Parathyroid adenoma (tissue), 2 donors: ENCODE results near the gene EPC2.

Experiments
- H2AFZ ChIP-seq: fragments of 300-600 bp; sonication (generic); one replicate; pipeline ENCODE4 v1.7.0; 2017; ENCODE audit warnings: antibody characterized with exemption, mild to moderate bottlenecking
- H3K27ac ChIP-seq: fragments of 300-600 bp; sonication (generic); one replicate; pipeline ENCODE4 v1.7.0; 2017
- H3K27me3 ChIP-seq: fragments of 300-600 bp; sonication (generic); one replicate; pipeline ENCODE4 v1.7.0; 2017; ENCODE audit warnings: low read length; ENCODE audit not compliant: control insufficient read depth, insufficient read depth
- H3K36me3 ChIP-seq: fragments of 300-600 bp; sonication (generic); one replicate; pipeline ENCODE4 v1.7.0; 2017; ENCODE audit warnings: low read length; ENCODE audit not compliant: control insufficient read depth, insufficient read depth
- H3K4me1 ChIP-seq: fragments of 300-600 bp; sonication (generic); one replicate; pipeline ENCODE4 v1.7.0; 2017; ENCODE audit warnings: control low read depth
- H3K4me2 ChIP-seq: fragments of 300-600 bp; sonication (generic); one replicate; pipeline ENCODE4 v1.7.0; 2017; ENCODE audit warnings: low read length
- H3K4me3 ChIP-seq: fragments of 300-600 bp; sonication (generic); one replicate; pipeline ENCODE4 v1.7.0; 2017; ENCODE audit warnings: low read depth, low read length
- H3K79me2 ChIP-seq: fragments of 300-600 bp; sonication (generic); one replicate; pipeline ENCODE4 v1.7.0; 2017; ENCODE audit warnings: control low read depth
- H3K9ac ChIP-seq: fragments of 300-600 bp; sonication (generic); one replicate; pipeline ENCODE4 v1.7.0; 2017; ENCODE audit warnings: mild to moderate bottlenecking
- H3K9me3 ChIP-seq: fragments of 300-600 bp; sonication (generic); one replicate; pipeline ENCODE4 v1.7.0; 2017; ENCODE audit warnings: low read length; ENCODE audit not compliant: control insufficient read depth
- TF ChIP-seq, protein P1 (sequence below): fragments of 300-600 bp; sonication (generic); IDR thresholded peaks from one replicate; pipeline ENCODE4 v1.7.0; 2017; ENCODE audit warnings: antibody characterized with exemption, mild to moderate bottlenecking
- donor health status: primary hyperparathyroidism.

The EPC2 gene

DNA sequence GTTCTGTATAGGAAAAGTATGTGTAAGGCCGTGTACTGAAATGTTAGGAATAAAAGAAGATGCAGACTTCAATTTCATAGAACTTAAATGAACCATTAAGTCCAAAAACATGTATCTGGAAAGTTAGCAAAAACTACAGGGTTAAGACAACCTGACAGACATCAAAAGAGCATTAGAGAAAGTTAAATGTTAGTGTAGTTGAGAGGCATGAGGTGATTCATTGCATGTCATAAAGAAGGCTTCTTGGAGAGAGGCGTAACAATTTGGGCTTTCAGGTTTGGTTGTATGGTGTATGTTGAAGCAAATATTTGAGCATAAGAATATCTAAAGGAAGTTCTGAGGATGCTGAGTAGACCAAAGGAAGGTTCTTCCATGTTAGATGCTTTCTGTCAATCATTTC lies 6.3 kb downstream of the EPC2 start:
- no peaks in the 10 kb centered on the region for H3K27me3 ChIP-seq
- no peaks in the 10 kb centered on the region for H3K36me3 ChIP-seq

DNA sequence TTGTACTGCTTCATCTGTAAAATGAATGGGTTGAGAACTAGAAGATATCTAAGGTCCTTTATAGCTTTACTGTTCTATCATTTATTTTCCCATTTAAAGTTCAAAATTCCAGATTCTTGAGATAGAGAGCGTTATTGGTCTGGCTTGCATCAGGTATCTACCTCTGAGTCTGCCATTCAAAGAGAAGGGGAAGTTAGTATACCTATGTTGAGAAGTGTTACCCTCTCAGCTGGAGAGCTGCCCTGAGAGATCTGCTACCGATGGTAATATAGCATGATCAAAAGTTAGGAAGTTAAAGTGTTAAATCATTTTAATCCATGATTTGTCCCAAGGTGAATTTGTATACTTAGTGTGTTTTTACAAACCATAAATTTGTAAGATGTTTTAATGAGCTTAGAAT lies 7.4 kb downstream of the EPC2 start:
- Histone ChIP-seq H3K4me1 (peaks cover 4% of the 10 kb centered on the region), H3K4me3 (no peak overlapping the region), H3K27ac (no peak overlapping the region), H3K27me3 (no peaks in the 10 kb centered on the region), H3K36me3 (no peaks in the 10 kb centered on the region), H3K4me2 (no peak overlapping the region), H2AFZ (no peak overlapping the region), H3K79me2 (peaks cover 53% of the 10 kb centered on the region), H3K9ac (no peak overlapping the region), H3K9me3 (no peaks in the 10 kb centered on the region)
- TF ChIP-seq, protein P1, sequence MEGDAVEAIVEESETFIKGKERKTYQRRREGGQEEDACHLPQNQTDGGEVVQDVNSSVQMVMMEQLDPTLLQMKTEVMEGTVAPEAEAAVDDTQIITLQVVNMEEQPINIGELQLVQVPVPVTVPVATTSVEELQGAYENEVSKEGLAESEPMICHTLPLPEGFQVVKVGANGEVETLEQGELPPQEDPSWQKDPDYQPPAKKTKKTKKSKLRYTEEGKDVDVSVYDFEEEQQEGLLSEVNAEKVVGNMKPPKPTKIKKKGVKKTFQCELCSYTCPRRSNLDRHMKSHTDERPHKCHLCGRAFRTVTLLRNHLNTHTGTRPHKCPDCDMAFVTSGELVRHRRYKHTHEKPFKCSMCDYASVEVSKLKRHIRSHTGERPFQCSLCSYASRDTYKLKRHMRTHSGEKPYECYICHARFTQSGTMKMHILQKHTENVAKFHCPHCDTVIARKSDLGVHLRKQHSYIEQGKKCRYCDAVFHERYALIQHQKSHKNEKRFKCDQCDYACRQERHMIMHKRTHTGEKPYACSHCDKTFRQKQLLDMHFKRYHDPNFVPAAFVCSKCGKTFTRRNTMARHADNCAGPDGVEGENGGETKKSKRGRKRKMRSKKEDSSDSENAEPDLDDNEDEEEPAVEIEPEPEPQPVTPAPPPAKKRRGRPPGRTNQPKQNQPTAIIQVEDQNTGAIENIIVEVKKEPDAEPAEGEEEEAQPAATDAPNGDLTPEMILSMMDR = no peak

More for the DNA sequence above, 6.3 kb downstream of the EPC2 start:
- Histone ChIP-seq H3K4me3 (no peak overlapping the region), H3K9me3 (no peaks in the 10 kb centered on the region), H3K4me2 (no peak overlapping the region), H3K79me2 (peaks cover 52% of the 10 kb centered on the region), H3K9ac (no peak overlapping the region), H3K4me1 (peaks cover 7% of the 10 kb centered on the region), H2AFZ (no peak overlapping the region), H3K27ac (no peak overlapping the region)
- TF ChIP-seq, protein P1 = no peak

DNA sequence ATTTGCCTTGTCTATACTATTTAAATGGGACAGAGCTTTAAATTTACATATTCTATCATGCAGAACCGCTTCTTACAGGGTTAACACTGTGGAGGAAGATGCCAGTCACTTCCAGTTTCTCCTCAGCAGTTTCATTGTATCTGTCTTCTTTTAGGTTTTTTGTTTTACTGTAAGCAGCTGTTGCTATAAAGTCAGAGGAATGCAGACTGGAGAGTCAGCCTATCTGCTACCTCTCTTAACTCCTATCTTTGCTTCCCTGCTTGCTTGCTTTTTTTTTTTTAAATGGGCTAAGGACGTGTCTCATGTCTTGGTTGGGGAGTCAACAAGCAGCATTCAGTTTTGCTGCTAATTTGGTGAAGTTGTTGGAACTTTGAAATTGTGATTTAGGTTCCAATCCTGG lies 8.9 kb downstream of the EPC2 start:
- no peak overlapping the region for H3K4me2 ChIP-seq
- H3K36me3 ChIP-seq = no peaks in the 10 kb centered on the region
- no peak overlapping the region for H3K9ac ChIP-seq
- H3K4me3 ChIP-seq = no peak overlapping the region
- no peaks in the 10 kb centered on the region for H3K27me3 ChIP-seq
- no peaks in the 10 kb centered on the region for H3K9me3 ChIP-seq
- peaks cover 54% of the 10 kb centered on the region for H3K79me2 ChIP-seq
- peaks cover 8% of the 10 kb centered on the region for H3K4me1 ChIP-seq
- H3K27ac ChIP-seq = no peak overlapping the region
- TF ChIP-seq, protein P1 = no peak
- H2AFZ ChIP-seq = no peak overlapping the region

DNA sequence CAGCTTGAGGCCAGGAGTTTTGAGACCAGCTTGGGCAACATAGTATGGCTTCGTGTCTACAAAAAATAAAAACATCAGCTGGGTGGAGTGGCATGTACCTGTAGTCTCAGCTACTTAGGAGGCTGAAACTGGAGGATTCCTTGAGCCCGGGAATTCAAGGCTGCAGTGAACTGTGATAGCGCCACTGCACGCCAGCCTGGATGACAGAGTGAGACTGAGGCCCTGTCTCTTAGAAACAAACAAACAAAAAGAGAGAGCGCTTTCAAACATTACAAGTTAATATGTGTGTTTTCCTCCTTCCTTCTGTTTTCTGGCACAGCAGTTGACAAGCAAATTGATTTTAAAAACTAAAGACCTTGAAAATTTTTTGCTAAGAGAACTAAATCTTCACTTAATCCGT lies 9.9 kb downstream of the EPC2 start:
- Histone ChIP-seq H3K27me3 (no peaks in the 10 kb centered on the region), H3K4me2 (no peak overlapping the region), H3K4me3 (no peak overlapping the region), H3K36me3 (no peaks in the 10 kb centered on the region), H3K27ac (no peak overlapping the region), H3K9ac (no peak overlapping the region), H3K9me3 (no peaks in the 10 kb centered on the region), H3K4me1 (peaks cover 8% of the 10 kb centered on the region), H2AFZ (no peak overlapping the region), H3K79me2 (peaks cover 50% of the 10 kb centered on the region)
- TF ChIP-seq, protein P1 = no peak

DNA sequence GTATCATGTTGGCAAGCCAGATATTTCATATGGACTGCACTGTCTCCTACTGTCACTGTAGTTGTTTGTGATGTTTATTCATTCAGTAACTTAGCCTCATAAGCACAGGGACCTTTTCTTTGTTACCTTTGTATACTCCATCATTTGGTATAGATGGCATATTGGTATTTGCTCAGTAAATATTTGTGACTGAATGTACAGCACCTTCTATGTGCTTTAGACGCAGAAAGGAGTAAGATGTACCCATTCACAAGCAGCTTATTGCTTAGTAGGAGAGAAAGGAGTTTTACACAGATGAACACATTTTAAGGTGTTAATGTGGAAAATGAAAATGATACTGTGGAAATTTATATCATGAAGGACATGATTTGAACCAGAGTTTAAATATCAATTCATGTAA lies 12.0 kb downstream of the EPC2 start:
- Histone ChIP-seq H3K4me1 (peaks cover 8% of the 10 kb centered on the region), H3K27me3 (no peaks in the 10 kb centered on the region)

More for the DNA sequence above, 12.0 kb downstream of the EPC2 start:
- H2AFZ ChIP-seq = no peak overlapping the region
- no peak overlapping the region for H3K4me3 ChIP-seq
- TF ChIP-seq, protein P1 = no peak
- no peaks in the 10 kb centered on the region for H3K9me3 ChIP-seq
- no peak overlapping the region for H3K9ac ChIP-seq
- H3K27ac ChIP-seq = no peak overlapping the region
- H3K36me3 ChIP-seq = no peaks in the 10 kb centered on the region
- no peak overlapping the region for H3K4me2 ChIP-seq
- peaks cover 46% of the 10 kb centered on the region for H3K79me2 ChIP-seq
